HG03442 (cell line): ENCODE results near the gene ABCA2.
"Not testable (repeated sequence)": the region's sequence is repeated elsewhere in the genome, so short reads cannot be mapped to it uniquely, and the experiment has no call there.

ENCODE experiments used
- ATAC-seq: cut with Tn5 transposase; IDR thresholded peaks from one replicate; pipeline ENCODE4 v1.9.1; 2021; ENCODE audit warnings: mild to moderate bottlenecking, moderate library complexity; ENCODE audit not compliant: unreplicated experiment

The ABCA2 gene

GRCh38 chr9:137046088-137046787 is 18.2 kb upstream of the ABCA2 start, which contains the start of gene NPDC1:
TSS of gene NPDC1 (minus strand) at chr9:137046177. CDS start at chr9:137045989, 188 bp downstream.
- ATAC-seq, result no peak

- no peak for ATAC-seq
Observed at GRCh38 chr9:137045294-137046087, 17.5 kb upstream of the ABCA2 start.

GRCh38 chr9:137044502-137045177 is 16.6 kb upstream of the ABCA2 start:
- ATAC-seq, result no peak

GRCh38 chr9:137044037-137044436 is 16.0 kb upstream of the ABCA2 start:
- no peak for ATAC-seq

- no peak for ATAC-seq
Observed at GRCh38 chr9:137042751-137043727, 15.0 kb upstream of the ABCA2 start.

GRCh38 chr9:137041124-137041523 is 13.1 kb upstream of the ABCA2 start:
- no peak for ATAC-seq

GRCh38 chr9:137040568-137040967 is 12.5 kb upstream of the ABCA2 start:
- no peak for ATAC-seq

GRCh38 chr9:137039611-137040366 is 11.8 kb upstream of the ABCA2 start:
- no peak for ATAC-seq

- ATAC-seq, result no peak
Observed at GRCh38 chr9:137038916-137039315, 10.9 kb upstream of the ABCA2 start.

- no peak for ATAC-seq
Observed at GRCh38 chr9:137037483-137037882, 9.4 kb upstream of the ABCA2 start.

- no peak for ATAC-seq
Observed at GRCh38 chr9:137037035-137037434, 9.0 kb upstream of the ABCA2 start.

GRCh38 chr9:137035937-137036336 is 7.9 kb upstream of the ABCA2 start:
- no peak for ATAC-seq

- ATAC-seq, result no peak
Observed at GRCh38 chr9:137035507-137035834, 7.4 kb upstream of the ABCA2 start.

GRCh38 chr9:137034709-137035506 is 6.9 kb upstream of the ABCA2 start:
- ATAC-seq, result peak; percentile 51

- no peak for ATAC-seq
Observed at GRCh38 chr9:137034039-137034708, 6.1 kb upstream of the ABCA2 start.

- ATAC-seq, result not testable (repeated sequence)
Observed at GRCh38 chr9:137033481-137033880, 5.4 kb upstream of the ABCA2 start.

GRCh38 chr9:137032858-137033257 is 4.8 kb upstream of the ABCA2 start:
- ATAC-seq, result no peak

- no peak for ATAC-seq
Observed at GRCh38 chr9:137031904-137032640, 4.0 kb upstream of the ABCA2 start, which contains the start of gene FUT7. TSS of gene FUT7 (minus strand) at chr9:137032088. CDS start at chr9:137031991, 97 bp downstream.
